Measurements from ENCODE around the gene UNC45A.
"Not testable (repeated sequence)": the region's sequence is repeated elsewhere in the genome, so short reads cannot be mapped to it uniquely, and the experiment has no call there.

Gene UNC45A

GRCh38 chr15:90916461-90916860, 18.6 kb upstream of the UNC45A start:
- no peak for DNase-seq

GRCh38 chr15:90917569-90917968, 17.5 kb upstream of the UNC45A start:
- no peak for DNase-seq

- no peak for DNase-seq
Measured at GRCh38 chr15:90918034-90918788, 16.9 kb upstream of the UNC45A start.

- DNase-seq = no peak
Measured at GRCh38 chr15:90918835-90919234, 16.2 kb upstream of the UNC45A start.

- DNase-seq = no peak
Measured at GRCh38 chr15:90921887-90922286, 13.2 kb upstream of the UNC45A start.

- DNase-seq = not testable (repeated sequence)
Measured at GRCh38 chr15:90922712-90923322, 12.3 kb upstream of the UNC45A start.

- no peak for DNase-seq
Measured at GRCh38 chr15:90924375-90924774, 10.7 kb upstream of the UNC45A start.

- not testable (repeated sequence) for DNase-seq
Measured at GRCh38 chr15:90926766-90927165, 8.3 kb upstream of the UNC45A start.

GRCh38 chr15:90928106-90928505, 7.0 kb upstream of the UNC45A start:
- DNase-seq = not testable (repeated sequence)

- DNase-seq = no peak
Measured at GRCh38 chr15:90929246-90930019, 5.7 kb upstream of the UNC45A start.

GRCh38 chr15:90930861-90931574, 4.1 kb upstream of the UNC45A start:
- no peak for DNase-seq

- DNase-seq = no peak
Measured at GRCh38 chr15:90931575-90931827, 3.6 kb upstream of the UNC45A start.

- peak; percentile 88 to 89 for DNase-seq
Measured at GRCh38 chr15:90931828-90932659, 3.0 kb upstream of the UNC45A start, which contains the start of gene HDDC3. TSS of gene HDDC3 (minus strand) at chr15:90932549. CDS start at chr15:90932540, 9 bp downstream.

GRCh38 chr15:90932660-90932991, 2.5 kb upstream of the UNC45A start:
- DNase-seq = no peak

- DNase-seq = no peak
Measured at GRCh38 chr15:90933301-90933700, 1.8 kb upstream of the UNC45A start.

- DNase-seq = peak; percentile 87 to 88
Measured at GRCh38 chr15:90934256-90934948, 683 bp upstream of the UNC45A start.

GRCh38 chr15:90936823-90937222, 1.7 kb downstream of the UNC45A start:
- no peak for DNase-seq

- no peak for DNase-seq
Measured at GRCh38 chr15:90938261-90938660, 3.2 kb downstream of the UNC45A start.

- DNase-seq = no peak
Measured at GRCh38 chr15:90939756-90940155, 4.7 kb downstream of the UNC45A start.

- no peak for DNase-seq
Measured at GRCh38 chr15:90941038-90941437, 6.0 kb downstream of the UNC45A start.

GRCh38 chr15:90942354-90943120, 7.5 kb downstream of the UNC45A start:
- no peak for DNase-seq

Measured in CD4-positive, alpha-beta T cell treated with Interleukin-1 beta for 1 hour (primary cell).